ENCODE measurements around the gene UST. TPM values are rescaled to one million over a fixed set of nuclear protein-coding genes. Genes with fewer than 3 reads are reported as not detected.

UST gene
- total RNA-seq, 1 donor, result 13.0 TPM

DNA sequence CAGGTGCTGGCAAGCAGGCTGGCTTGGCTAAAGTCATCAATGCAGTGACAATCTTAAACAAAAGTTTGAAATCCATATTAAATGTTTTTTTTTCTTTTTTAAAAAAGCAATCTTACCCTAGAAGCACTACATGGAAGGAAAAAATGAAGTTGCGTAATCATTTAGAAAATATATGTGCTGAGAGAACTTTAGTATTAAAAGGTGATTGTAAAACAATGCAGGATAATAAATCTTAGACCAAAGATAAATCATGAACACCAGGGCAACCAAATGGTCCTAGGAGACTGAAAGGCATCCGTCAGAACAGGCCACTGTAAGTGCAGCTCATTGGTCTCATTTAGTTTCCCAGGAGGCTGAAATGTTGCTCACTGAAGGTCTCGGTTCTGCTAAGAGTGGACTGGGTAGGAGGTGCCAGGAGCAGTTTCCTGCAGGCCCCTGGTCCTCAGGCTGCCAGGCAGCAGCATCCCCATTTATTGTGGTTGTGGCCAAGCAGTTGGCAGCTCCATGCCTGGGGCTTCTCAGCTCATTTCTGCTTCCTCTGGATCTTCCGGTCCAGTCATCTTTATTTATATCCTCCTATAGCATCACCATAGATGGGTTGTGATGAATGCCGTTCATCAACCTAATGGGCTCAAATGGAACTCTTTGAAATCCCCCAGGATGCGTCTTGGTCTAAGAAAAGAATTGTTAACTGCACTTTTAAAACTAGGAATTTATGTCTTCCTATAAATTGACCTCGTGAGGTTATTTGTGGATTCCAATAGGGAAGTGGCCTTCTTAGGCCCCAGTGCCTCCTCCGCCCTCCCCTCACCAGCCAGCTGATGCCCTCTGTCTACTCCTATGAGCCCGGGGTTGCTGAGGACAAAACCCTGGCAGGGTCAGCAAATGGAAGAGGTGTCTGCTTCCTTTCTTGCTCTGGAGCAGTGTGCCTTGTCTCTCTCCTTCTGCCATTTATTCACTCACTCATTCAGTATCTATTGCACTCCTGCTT is 269.0 kb downstream of the UST start:
- TF ChIP-seq, protein P1, sequence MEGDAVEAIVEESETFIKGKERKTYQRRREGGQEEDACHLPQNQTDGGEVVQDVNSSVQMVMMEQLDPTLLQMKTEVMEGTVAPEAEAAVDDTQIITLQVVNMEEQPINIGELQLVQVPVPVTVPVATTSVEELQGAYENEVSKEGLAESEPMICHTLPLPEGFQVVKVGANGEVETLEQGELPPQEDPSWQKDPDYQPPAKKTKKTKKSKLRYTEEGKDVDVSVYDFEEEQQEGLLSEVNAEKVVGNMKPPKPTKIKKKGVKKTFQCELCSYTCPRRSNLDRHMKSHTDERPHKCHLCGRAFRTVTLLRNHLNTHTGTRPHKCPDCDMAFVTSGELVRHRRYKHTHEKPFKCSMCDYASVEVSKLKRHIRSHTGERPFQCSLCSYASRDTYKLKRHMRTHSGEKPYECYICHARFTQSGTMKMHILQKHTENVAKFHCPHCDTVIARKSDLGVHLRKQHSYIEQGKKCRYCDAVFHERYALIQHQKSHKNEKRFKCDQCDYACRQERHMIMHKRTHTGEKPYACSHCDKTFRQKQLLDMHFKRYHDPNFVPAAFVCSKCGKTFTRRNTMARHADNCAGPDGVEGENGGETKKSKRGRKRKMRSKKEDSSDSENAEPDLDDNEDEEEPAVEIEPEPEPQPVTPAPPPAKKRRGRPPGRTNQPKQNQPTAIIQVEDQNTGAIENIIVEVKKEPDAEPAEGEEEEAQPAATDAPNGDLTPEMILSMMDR (IDR thresholded peaks at IDR 0.05; ENCODE audit: insufficient read depth, low read depth, low read length), result no peak
- DNase-seq (ENCODE audit: low read depth), result no peak
- no peak overlapping the region for H3K4me3 ChIP-seq (ENCODE audit: low read depth, low read length)

DNA sequence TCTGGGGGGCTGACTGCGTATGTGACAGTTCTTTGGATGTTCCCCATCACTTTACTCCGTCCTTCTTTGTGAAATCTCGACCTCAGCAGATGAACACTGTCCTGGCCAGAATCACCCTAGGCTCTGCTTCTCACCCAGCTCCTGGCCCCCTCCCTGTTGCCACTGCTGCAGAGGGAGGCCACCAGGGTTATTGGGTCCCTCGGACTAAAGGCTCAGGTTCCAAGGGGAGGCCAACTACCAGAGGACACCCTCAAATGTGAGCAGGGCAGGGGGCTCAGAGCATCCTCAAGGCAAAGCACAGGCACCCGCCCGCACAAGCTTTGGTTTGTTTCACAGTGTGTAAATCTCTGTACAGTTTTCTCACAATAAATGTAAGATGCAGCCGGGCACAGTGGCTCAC is 269.9 kb downstream of the UST start:
- no peak for DNase-seq (ENCODE audit: low read depth)
- TF ChIP-seq, protein P1 (IDR thresholded peaks at IDR 0.05; ENCODE audit: insufficient read depth, low read depth, low read length), result no peak
- no peak overlapping the region for H3K4me3 ChIP-seq (ENCODE audit: low read depth, low read length)

DNA sequence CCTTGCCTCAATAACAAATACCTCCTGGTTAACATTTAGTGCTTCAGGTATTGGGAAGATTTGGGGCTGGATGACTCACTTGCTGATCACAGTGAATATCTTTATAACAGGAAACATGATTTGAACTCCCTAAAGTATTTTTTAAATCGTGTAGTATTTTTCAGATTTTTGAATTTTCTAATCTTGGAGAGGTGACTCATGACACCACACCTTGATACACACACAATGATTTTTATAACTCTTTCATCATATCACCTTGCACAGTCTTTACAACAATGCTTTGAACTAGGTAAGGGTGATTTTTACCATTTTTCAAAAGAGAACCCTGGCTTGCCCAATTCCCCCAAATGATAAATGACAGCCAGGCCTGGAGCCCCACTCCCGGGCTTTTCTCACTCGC is 273.5 kb downstream of the UST start:
- TF ChIP-seq, protein P1 (IDR thresholded peaks at IDR 0.05; ENCODE audit: insufficient read depth, low read depth, low read length), result no peak
- DNase-seq (ENCODE audit: low read depth), result no peak
- no peak overlapping the region for H3K4me3 ChIP-seq (ENCODE audit: low read depth, low read length)

DNA sequence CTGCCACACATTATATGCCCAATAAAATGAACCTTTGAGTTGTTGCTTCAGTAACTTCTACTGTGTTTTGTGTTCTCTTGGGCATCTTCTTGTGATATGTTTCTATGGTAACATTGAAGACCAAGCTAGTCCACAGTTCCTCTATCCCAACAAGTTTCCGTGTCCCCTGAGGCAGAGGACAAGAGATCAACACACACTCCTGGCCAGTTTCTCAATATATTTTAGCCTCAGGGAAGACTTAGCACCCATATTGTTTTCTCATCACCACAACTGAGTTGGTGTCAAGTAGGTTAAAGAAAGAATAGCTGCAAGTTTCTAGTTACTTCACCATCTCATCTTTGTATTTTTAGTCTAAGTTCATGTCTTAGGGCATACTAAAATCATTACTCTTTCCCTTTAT is 277.5 kb downstream of the UST start:
- H3K4me3 ChIP-seq (ENCODE audit: low read depth, low read length), result no peak overlapping the region
- DNase-seq (ENCODE audit: low read depth), result no peak
- TF ChIP-seq, protein P1 (IDR thresholded peaks at IDR 0.05; ENCODE audit: insufficient read depth, low read depth, low read length), result no peak

DNA sequence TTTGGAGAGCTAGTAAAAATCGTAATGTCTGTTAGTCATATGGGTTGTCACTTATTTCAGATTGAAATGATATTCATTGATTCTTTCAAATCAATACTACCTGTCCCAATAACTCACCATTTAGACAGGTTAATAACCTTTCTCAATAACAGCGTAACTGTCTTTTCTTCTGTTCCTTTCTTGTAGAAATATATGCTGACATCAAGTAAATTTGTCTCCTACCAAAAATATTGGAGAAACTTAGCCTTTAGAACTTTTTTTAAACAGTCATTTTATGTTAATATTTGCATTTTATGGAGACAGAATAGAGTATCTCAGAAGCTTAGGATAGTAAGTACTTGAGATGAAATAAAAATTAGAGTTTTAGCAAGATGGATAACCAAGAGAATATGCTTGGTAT is 278.2 kb downstream of the UST start:
- TF ChIP-seq, protein P1 (IDR thresholded peaks at IDR 0.05; ENCODE audit: insufficient read depth, low read depth, low read length), result no peak
- DNase-seq (ENCODE audit: low read depth), result no peak
- no peak overlapping the region for H3K4me3 ChIP-seq (ENCODE audit: low read depth, low read length)

DNA sequence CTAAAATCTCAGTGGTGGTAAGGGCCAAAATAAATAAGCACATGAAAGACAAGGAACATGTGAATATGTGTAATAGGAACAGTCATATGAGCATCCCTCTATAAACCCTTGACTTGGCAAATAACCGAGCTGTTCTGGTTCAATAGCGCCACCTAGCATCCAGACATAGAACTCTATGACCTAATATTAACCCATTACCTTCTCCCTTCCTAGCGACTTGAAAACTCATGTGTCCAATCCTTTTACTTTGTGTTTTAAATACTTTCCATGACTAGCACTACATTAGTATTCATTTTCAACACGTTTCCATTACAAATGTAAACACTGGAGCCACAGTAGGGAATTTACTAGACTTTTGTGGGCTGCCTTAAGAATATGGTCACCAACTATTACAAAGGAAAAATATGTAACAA is 279.7 kb downstream of the UST start:
- TF ChIP-seq, protein P1 (IDR thresholded peaks at IDR 0.05; ENCODE audit: insufficient read depth, low read depth, low read length), result peak; percentile 78
- DNase-seq (ENCODE audit: low read depth), result peak; percentile 93
- H3K4me3 ChIP-seq (ENCODE audit: low read depth, low read length), result no peak overlapping the region
